ENCODE results near the gene CA5B. TPM values are rescaled to one million over a fixed set of nuclear protein-coding genes. Genes with fewer than 3 reads are reported as not detected.
"Not testable (repeated sequence)": the region's sequence is repeated elsewhere in the genome, so short reads cannot be mapped to it uniquely, and the experiment has no call there.

Gene CA5B
- total RNA-seq (2021; fragmentation: NEBNext Ultra II Directional; extraction: Animal tissue kit (Norgen Biotek cat#: 25700)), result 1 to 10 TPM; 5.1 to 9.1 (median 7.1) TPM
- long read RNA-seq, partial matches to known transcripts, result 0 of 8 reads
- long read RNA-seq, other reads (novel, unspliced or antisense), result 8 of 8 reads

GRCh38 chrX:15737959-15738902 lies at the start of gene CA5B:
Gene CA5B, plus strand, starts transcription at chrX:15738270. Its CDS starts 11,754 bp downstream, at chrX:15750024.
- TF ChIP-seq, protein P1, sequence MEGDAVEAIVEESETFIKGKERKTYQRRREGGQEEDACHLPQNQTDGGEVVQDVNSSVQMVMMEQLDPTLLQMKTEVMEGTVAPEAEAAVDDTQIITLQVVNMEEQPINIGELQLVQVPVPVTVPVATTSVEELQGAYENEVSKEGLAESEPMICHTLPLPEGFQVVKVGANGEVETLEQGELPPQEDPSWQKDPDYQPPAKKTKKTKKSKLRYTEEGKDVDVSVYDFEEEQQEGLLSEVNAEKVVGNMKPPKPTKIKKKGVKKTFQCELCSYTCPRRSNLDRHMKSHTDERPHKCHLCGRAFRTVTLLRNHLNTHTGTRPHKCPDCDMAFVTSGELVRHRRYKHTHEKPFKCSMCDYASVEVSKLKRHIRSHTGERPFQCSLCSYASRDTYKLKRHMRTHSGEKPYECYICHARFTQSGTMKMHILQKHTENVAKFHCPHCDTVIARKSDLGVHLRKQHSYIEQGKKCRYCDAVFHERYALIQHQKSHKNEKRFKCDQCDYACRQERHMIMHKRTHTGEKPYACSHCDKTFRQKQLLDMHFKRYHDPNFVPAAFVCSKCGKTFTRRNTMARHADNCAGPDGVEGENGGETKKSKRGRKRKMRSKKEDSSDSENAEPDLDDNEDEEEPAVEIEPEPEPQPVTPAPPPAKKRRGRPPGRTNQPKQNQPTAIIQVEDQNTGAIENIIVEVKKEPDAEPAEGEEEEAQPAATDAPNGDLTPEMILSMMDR (IDR thresholded peaks at IDR 0.05), result no peak

GRCh38 chrX:15694941-15695451 lies 43.1 kb upstream of the CA5B start:
- no peak overlapping the region; the same call in 1 of the 2 replicates for H3K27ac Mint-ChIP-seq
- DNase-seq, result no peak
- TF ChIP-seq, protein P1 (IDR thresholded peaks at IDR 0.05), result no peak
- H3K4me1 Mint-ChIP-seq (ENCODE audit: low read depth), result no peaks in the 10 kb centered on the region
- H3K4me3 Mint-ChIP-seq, result no peak overlapping the region
- no peaks in the 10 kb centered on the region for H3K9me3 Mint-ChIP-seq
- H3K36me3 Mint-ChIP-seq (ENCODE audit: low read depth), result peaks cover 8% of the 10 kb centered on the region
- H3K27me3 Mint-ChIP-seq (ENCODE audit: insufficient read depth), result no peaks in the 10 kb centered on the region

More at GRCh38 chrX:15737959-15738902, at the start of gene CA5B:
- Mint-ChIP-seq H3K9me3 (no peaks in the 10 kb centered on the region), H3K27ac (peak within 1 kb of the TSS; percentile 67), H3K4me3 (peak within 1 kb of the TSS; percentile 80), H3K27me3 (ENCODE audit: insufficient read depth) (no peaks in the 10 kb centered on the region; the same call in 1 of the 2 replicates), H3K36me3 (ENCODE audit: low read depth) (no peaks in the 10 kb centered on the region), H3K4me1 (ENCODE audit: low read depth) (peaks cover 27% of the 10 kb centered on the region)
- DNase-seq, result peak; percentile 48

GRCh38 chrX:15696516-15696915 lies 41.6 kb upstream of the CA5B start:
- Mint-ChIP-seq H3K36me3 (ENCODE audit: low read depth) (peaks cover 8% of the 10 kb centered on the region; the same call in 1 of the 2 replicates), H3K4me1 (ENCODE audit: low read depth) (no peaks in the 10 kb centered on the region), H3K9me3 (no peaks in the 10 kb centered on the region), H3K27ac (no peak overlapping the region), H3K4me3 (no peak overlapping the region), H3K27me3 (ENCODE audit: insufficient read depth) (no peaks in the 10 kb centered on the region)
- DNase-seq, result no peak
- TF ChIP-seq, protein P1 (IDR thresholded peaks at IDR 0.05), result no peak

- no peaks in the 10 kb centered on the region for H3K4me1 Mint-ChIP-seq (ENCODE audit: low read depth)
- TF ChIP-seq, protein P1 (IDR thresholded peaks at IDR 0.05), result no peak
- DNase-seq, result no peak
- no peaks in the 10 kb centered on the region for H3K27me3 Mint-ChIP-seq (ENCODE audit: insufficient read depth)
- H3K36me3 Mint-ChIP-seq (ENCODE audit: low read depth), result no peaks in the 10 kb centered on the region
- H3K9me3 Mint-ChIP-seq, result no peaks in the 10 kb centered on the region
- no peak overlapping the region for H3K4me3 Mint-ChIP-seq
- H3K27ac Mint-ChIP-seq, result no peak overlapping the region
Observed at GRCh38 chrX:15702488-15703371, 35.3 kb upstream of the CA5B start.

- H3K4me1 Mint-ChIP-seq (ENCODE audit: low read depth); H3K9me3 Mint-ChIP-seq: not testable (repeated sequence)
Observed at GRCh38 chrX:15703809-15704208, 34.3 kb upstream of the CA5B start.

DNA sequence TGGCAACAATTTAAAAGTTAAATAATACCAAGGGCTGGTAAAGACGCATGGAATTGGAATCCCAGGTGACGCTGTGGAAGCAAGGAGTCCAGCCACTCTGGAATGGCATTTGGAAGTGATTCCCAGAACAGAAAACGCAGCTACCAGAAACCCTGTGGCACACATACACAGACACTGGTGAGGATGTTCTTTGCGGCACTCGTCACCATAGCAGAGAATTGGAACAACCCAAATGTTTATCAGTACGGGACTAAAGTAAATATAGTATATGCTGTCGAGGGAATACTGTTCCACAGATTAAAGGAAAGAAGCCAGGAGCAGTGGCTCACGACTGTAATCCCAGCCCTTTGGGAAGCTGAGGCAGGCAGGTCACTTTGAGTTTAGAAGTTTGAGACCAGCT lies 33.8 kb upstream of the CA5B start:
- not testable (repeated sequence) for H3K27ac Mint-ChIP-seq; H3K4me3 Mint-ChIP-seq; DNase-seq; H3K36me3 Mint-ChIP-seq (ENCODE audit: low read depth); H3K9me3 Mint-ChIP-seq; H3K4me1 Mint-ChIP-seq (ENCODE audit: low read depth); H3K27me3 Mint-ChIP-seq (ENCODE audit: insufficient read depth)

More at GRCh38 chrX:15703809-15704208, 34.3 kb upstream of the CA5B start:
- not testable (repeated sequence) for DNase-seq; H3K27ac Mint-ChIP-seq; H3K4me3 Mint-ChIP-seq; H3K36me3 Mint-ChIP-seq (ENCODE audit: low read depth); H3K27me3 Mint-ChIP-seq (ENCODE audit: insufficient read depth)

Measured in HFFc6 (cell line).